IMR-90 (cell line): ENCODE data around the gene TSKS. TPM values are rescaled to one million over a fixed set of nuclear protein-coding genes. Genes with fewer than 3 reads are reported as not detected.

Experiments
- ATAC-seq: fragments of 200-7000 bp; cut with Tn5 transposase; 2 replicates; pipeline ENCODE4 v1.9.1; 2020; ENCODE audit warnings: low read depth, mild to moderate bottlenecking, moderate library complexity
- BruUV-seq: library from RNA; stranded (reverse); fragments of 400-500 nt; replicated peaks from 2 replicates; lab custom pipeline; 2021; lab: Mats Ljungman, UMichigan
- CTCF ChIA-PET: fragments of 300-600 bp; formaldehyde crosslinking; extraction: SDS; loops from one replicate; lab custom pipeline; 2021; ENCODE audit warnings: antibody characterized with exemption; lab: Yijun Ruan, JAX
- POLR2A ChIA-PET: fragments of 300-600 bp; sonication (Branson Sonifier 250); formaldehyde crosslinking; loops from one replicate; lab custom pipeline; 2022; ENCODE audit warnings: antibody characterized with exemption; ENCODE audit not compliant: unreplicated experiment; lab: Charles Lee
- DNase-seq: peaks from one replicate; pipeline ENCODE4 v3.0.0; 2013
- H2AFZ ChIP-seq: replicated peaks from 2 replicates; pipeline ENCODE3; 2013; ENCODE audit warnings: low read length, mild to moderate bottlenecking; ENCODE audit not compliant: poor library complexity
- H2AK5ac ChIP-seq: 2 replicates; pipeline ENCODE4 v1.6.1; 2013; ENCODE audit warnings: low read depth, low read length, inconsistent platforms
- H2AK9ac ChIP-seq: replicated peaks from 2 replicates; pipeline ENCODE3; 2013; ENCODE audit warnings: mild to moderate bottlenecking, low read depth, low read length, moderate library complexity; ENCODE audit not compliant: poor library complexity
- H2BK120ac ChIP-seq: 2 replicates; pipeline ENCODE4 v1.6.1; 2013; ENCODE audit warnings: low read depth, low read length, inconsistent platforms
- H2BK15ac ChIP-seq: 3 replicates; pipeline ENCODE4 v1.6.1; 2013; ENCODE audit warnings: low read depth, low read length, inconsistent platforms
- H2BK20ac ChIP-seq: 2 replicates; pipeline ENCODE4 v1.6.1; 2013; ENCODE audit warnings: low read depth, mild to moderate bottlenecking, inconsistent platforms, low read length, moderate library complexity
- H2BK5ac ChIP-seq: 2 replicates; pipeline ENCODE4 v1.6.1; 2013; ENCODE audit warnings: mild to moderate bottlenecking, low read depth, low read length, inconsistent platforms; ENCODE audit not compliant: poor library complexity, severe bottlenecking
- H3K14ac ChIP-seq: replicated peaks from 2 replicates; pipeline ENCODE4 v1.6.1; 2013; ENCODE audit warnings: low read depth, low read length, inconsistent platforms
- H3K18ac ChIP-seq: 2 replicates; pipeline ENCODE4 v1.6.1; 2013; ENCODE audit warnings: low read depth, low read length, control low read depth
- H3K23ac ChIP-seq: 2 replicates; pipeline ENCODE4 v1.6.1; 2013; ENCODE audit warnings: low read depth, low read length, inconsistent platforms
- H3K27ac ChIP-seq: 2 replicates; pipeline ENCODE4 v1.5.1; 2013; ENCODE audit warnings: mild to moderate bottlenecking, control low read depth, low read length; ENCODE audit not compliant: insufficient read depth
- H3K27me3 ChIP-seq: 2 replicates; pipeline ENCODE4 v1.6.1; 2013; ENCODE audit warnings: low read length; ENCODE audit not compliant: control insufficient read depth, insufficient read depth
- H3K36me3 ChIP-seq: 2 replicates; pipeline ENCODE4 v1.6.1; 2013; ENCODE audit warnings: low read length, mixed read lengths; ENCODE audit not compliant: control insufficient read depth, insufficient read depth
- H3K4ac ChIP-seq: 2 replicates; pipeline ENCODE4 v1.6.1; 2013; ENCODE audit warnings: low read depth, low read length, inconsistent platforms
- H3K4me1 ChIP-seq: 2 replicates; pipeline ENCODE4 v1.6.1; 2013; ENCODE audit warnings: low read length, mixed read lengths; ENCODE audit not compliant: control insufficient read depth, insufficient read depth
- H3K4me2 ChIP-seq: 2 replicates; pipeline ENCODE4 v1.6.1; 2013; ENCODE audit warnings: low read depth, mild to moderate bottlenecking, control low read depth, low read length, moderate library complexity
- H3K4me3 ChIP-seq: 2 replicates; pipeline ENCODE4 v1.5.1; 2013; ENCODE audit warnings: low read depth, mild to moderate bottlenecking, control low read depth, low read length, moderate library complexity; ENCODE audit not compliant: insufficient read depth
- H3K56ac ChIP-seq: 2 replicates; pipeline ENCODE4 v1.6.1; 2013; ENCODE audit warnings: low read length, inconsistent platforms; ENCODE audit not compliant: insufficient read depth; ENCODE audit errors: extremely low read depth
- H3K79me1 ChIP-seq, 2 experiments: 2 replicates each; pipeline ENCODE4 v1.6.1; 2013; ENCODE audit warnings: low read length in 2 of 2, inconsistent platforms in 1 of 2, low read depth in 1 of 2
- H3K9ac ChIP-seq: 2 replicates; pipeline ENCODE4 v1.6.1; 2013; ENCODE audit warnings: low read depth, low read length, control low read depth
- H3K9me1 ChIP-seq: 2 replicates; pipeline ENCODE4 v1.6.1; 2013; ENCODE audit warnings: low read length, inconsistent platforms; ENCODE audit not compliant: insufficient read depth
- H3K9me3 ChIP-seq: 2 replicates; pipeline ENCODE4 v1.6.1; 2013; ENCODE audit warnings: low read length; ENCODE audit not compliant: control insufficient read depth, insufficient read depth
- H4K20me1 ChIP-seq: 2 replicates; pipeline ENCODE4 v1.6.1; 2013; ENCODE audit warnings: low read length, inconsistent platforms; ENCODE audit not compliant: insufficient read depth
- H4K5ac ChIP-seq: 2 replicates; pipeline ENCODE4 v1.6.1; 2013; ENCODE audit warnings: mild to moderate bottlenecking, low read depth, low read length, control low read depth
- H4K8ac ChIP-seq, 2 experiments: 2 replicates each; pipeline ENCODE4 v1.6.1; 2013; ENCODE audit warnings: low read depth in 2 of 2, low read length in 2 of 2, control low read depth in 1 of 2, inconsistent platforms in 1 of 2
- H4K91ac ChIP-seq: 2 replicates; pipeline ENCODE4 v1.6.1; 2013; ENCODE audit warnings: low read depth, low read length, inconsistent platforms; ENCODE audit not compliant: insufficient read depth
- BHLHE40 ChIP-seq: fragments of 150-350 bp; IDR thresholded peaks from 2 replicates; pipeline ENCODE4 v1.6.1; 2016; ENCODE audit warnings: mild to moderate bottlenecking, low read depth, low read length
- CEBPB ChIP-seq: IDR thresholded peaks from 2 replicates; pipeline ENCODE4 v1.6.1; 2012; ENCODE audit warnings: low read depth, low read length, improper control_type of control experiment
- CHD1 ChIP-seq: IDR thresholded peaks from 2 replicates; pipeline ENCODE4 v1.6.1; 2012; ENCODE audit warnings: low read depth, low read length, improper control_type of control experiment
- ELK1 ChIP-seq: fragments of 150-350 bp; IDR thresholded peaks from 2 replicates; pipeline ENCODE4 v1.6.1; 2016; ENCODE audit warnings: low read depth, mild to moderate bottlenecking, low read length, moderate library complexity, borderline replicate concordance
- FOS ChIP-seq: fragments of 150-350 bp; IDR thresholded peaks from 2 replicates; pipeline ENCODE4 v1.6.1; 2016; ENCODE audit warnings: low read depth, low read length
- MAFK ChIP-seq: IDR thresholded peaks from 2 replicates; pipeline ENCODE4 v1.6.1; 2012; ENCODE audit warnings: low read depth, low read length, improper control_type of control experiment
- MAZ ChIP-seq: IDR thresholded peaks from 2 replicates; pipeline ENCODE4 v1.6.1; 2012; ENCODE audit warnings: low read depth, mild to moderate bottlenecking, low read length, improper control_type of control experiment, moderate library complexity, borderline replicate concordance
- MXI1 ChIP-seq: IDR thresholded peaks from 2 replicates; pipeline ENCODE4 v1.6.1; 2012; ENCODE audit warnings: low read depth, mild to moderate bottlenecking, low read length, moderate library complexity, borderline replicate concordance
- NFE2L2 ChIP-seq: fragments of 150-350 bp; IDR thresholded peaks from 2 replicates; pipeline ENCODE4 v1.6.1; 2016; ENCODE audit warnings: low read depth, mild to moderate bottlenecking, low read length
- POLR2A ChIP-seq: IDR thresholded peaks from 2 replicates; pipeline ENCODE4 v1.6.1; 2012; ENCODE audit warnings: mild to moderate bottlenecking, low read depth, low read length
- RAD21 ChIP-seq: IDR thresholded peaks from 2 replicates; pipeline ENCODE4 v1.6.1; 2012; ENCODE audit warnings: low read length, improper control_type of control experiment
- RCOR1 ChIP-seq: IDR thresholded peaks from 2 replicates; pipeline ENCODE4 v1.6.1; 2012; ENCODE audit warnings: mild to moderate bottlenecking, low read length, improper control_type of control experiment; ENCODE audit not compliant: insufficient replicate concordance
- RFX5 ChIP-seq: IDR thresholded peaks from 2 replicates; pipeline ENCODE4 v1.8.0; 2012; ENCODE audit warnings: low read depth, mild to moderate bottlenecking, low read length, moderate library complexity
- SMC3 ChIP-seq: fragments of 150-350 bp; IDR thresholded peaks from 2 replicates; pipeline ENCODE4 v1.6.1; 2016; ENCODE audit warnings: low read depth, mild to moderate bottlenecking, antibody characterized with exemption, low read length, moderate library complexity
- USF2 ChIP-seq: fragments of 150-350 bp; IDR thresholded peaks from 2 replicates; pipeline ENCODE4 v1.6.1; 2017; ENCODE audit warnings: mild to moderate bottlenecking, antibody characterized with exemption, low read length, low read depth
- WGBS, 2 experiments: methylation state at CpG; one replicate each; pipeline versions ENCODE4 v1.1.5 to v1.1.7; 2013; ENCODE audit warnings: missing lambda C conversion rate in 2 of 2; ENCODE audit not compliant: insufficient read length in 1 of 2; ENCODE audit errors: extremely low coverage in 2 of 2; 5-methylcytosine and 5-hydroxymethylcytosine counted together
- dilution Hi-C: fragments of 300-500 bp; cut with HindIII; formaldehyde crosslinking; loops from one replicate; pipeline ENCODE4 v1.14.3; 2018; ENCODE audit warnings: low sequenced_read_pairs; ENCODE audit not compliant: unreplicated experiment
- in situ Hi-C: fragments of 300-500 bp; cut with MboI; formaldehyde crosslinking; loops from 3 replicates; pipeline ENCODE4 v1.14.3; 2019; ENCODE audit warnings: low sequenced_read_pairs, inconsistent platforms, mixed read lengths
- intact Hi-C: fragments of 100-400 bp; cut with micrococcal nuclease; formaldehyde crosslinking; loops from 2 replicates; pipeline ENCODE4 v1.10.0; 2022
- polyA plus RNA-seq, 3 experiments: library from polyadenylated mRNA; depleted of rRNA; stranded (reverse); fragments of >200 nt; gene quantifications; 2 replicates each; pipeline ENCODE4 v1.2.3, GENCODE V29; 2012; ENCODE audit warnings: low replicate concordance in 1 of 3
- total RNA-seq: library from RNA; depleted of rRNA; stranded (reverse); fragments of >200 nt; gene quantifications from 2 replicates; pipeline ENCODE4 v1.2.3, GENCODE V29; 2012
- TF ChIP-seq, protein P1 (sequence below): conservative IDR thresholded peaks from 2 replicates; pipeline ENCODE4 v1.5.1; 2012; ENCODE audit warnings: mild to moderate bottlenecking, low read depth, low read length, improper control_type of control experiment

The TSKS gene
- total and polyA plus RNA-seq, 2 of the 4 experiments (the other 2 are of a cell fraction), result not detected

GRCh38 chr19:49700563-49700962, 62.5 kb downstream of the TSKS start:
- Histone ChIP-seq H3K9ac (no peak overlapping the region), H3K27me3 (no peaks in the 10 kb centered on the region), H4K91ac (no peak overlapping the region), H2BK5ac (no peak overlapping the region), H3K18ac (no peak overlapping the region), H2AFZ (no peak overlapping the region), H4K5ac (no peak overlapping the region), H2BK15ac (no peak overlapping the region), H3K4me1 (no peaks in the 10 kb centered on the region), H3K14ac (no peak overlapping the region), H3K4ac (no peak overlapping the region), H3K9me1 (0 out of 2 replicates have a peak, but pooled peaks cover 3% of the 10 kb centered on the region), H3K36me3 (peaks cover 28% of the 10 kb centered on the region), H3K23ac (no peak overlapping the region), H2BK20ac (no peak overlapping the region), H3K27ac (no peak overlapping the region), H3K4me2 (no peak overlapping the region), H3K56ac (no peak overlapping the region), H2BK120ac (no peak overlapping the region), H3K4me3 (no peak overlapping the region), H3K79me1 (no peaks in the 10 kb centered on the region), H3K9me3 (no peaks in the 10 kb centered on the region), H4K20me1 (no peaks in the 10 kb centered on the region), H2AK9ac (no peak overlapping the region), H2AK5ac (no peak overlapping the region), H4K8ac (no peak overlapping the region)
- ChIA-PET CTCF (no interaction called here), POLR2A (no interaction called here)
- BruUV-seq, result no TSS peak
- intact Hi-C loops (no loop called here), dilution Hi-C loops (no loop called here), in situ Hi-C loops (no loop called here)
- no peak for DNase-seq
- ATAC-seq, result no peak
- TF ChIP-seq RCOR1, result no peak
- TF ChIP-seq RFX5, result no peak
- no peak for TF ChIP-seq MXI1
- TF ChIP-seq FOS, result no peak
- no peak for TF ChIP-seq CHD1
- no peak for TF ChIP-seq RAD21
- no peak for TF ChIP-seq MAFK
- TF ChIP-seq USF2, result no peak
- TF ChIP-seq BHLHE40, result no peak
- no peak for TF ChIP-seq ELK1
- no peak for TF ChIP-seq CEBPB
- TF ChIP-seq, protein P1, sequence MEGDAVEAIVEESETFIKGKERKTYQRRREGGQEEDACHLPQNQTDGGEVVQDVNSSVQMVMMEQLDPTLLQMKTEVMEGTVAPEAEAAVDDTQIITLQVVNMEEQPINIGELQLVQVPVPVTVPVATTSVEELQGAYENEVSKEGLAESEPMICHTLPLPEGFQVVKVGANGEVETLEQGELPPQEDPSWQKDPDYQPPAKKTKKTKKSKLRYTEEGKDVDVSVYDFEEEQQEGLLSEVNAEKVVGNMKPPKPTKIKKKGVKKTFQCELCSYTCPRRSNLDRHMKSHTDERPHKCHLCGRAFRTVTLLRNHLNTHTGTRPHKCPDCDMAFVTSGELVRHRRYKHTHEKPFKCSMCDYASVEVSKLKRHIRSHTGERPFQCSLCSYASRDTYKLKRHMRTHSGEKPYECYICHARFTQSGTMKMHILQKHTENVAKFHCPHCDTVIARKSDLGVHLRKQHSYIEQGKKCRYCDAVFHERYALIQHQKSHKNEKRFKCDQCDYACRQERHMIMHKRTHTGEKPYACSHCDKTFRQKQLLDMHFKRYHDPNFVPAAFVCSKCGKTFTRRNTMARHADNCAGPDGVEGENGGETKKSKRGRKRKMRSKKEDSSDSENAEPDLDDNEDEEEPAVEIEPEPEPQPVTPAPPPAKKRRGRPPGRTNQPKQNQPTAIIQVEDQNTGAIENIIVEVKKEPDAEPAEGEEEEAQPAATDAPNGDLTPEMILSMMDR, result no peak
- no peak for TF ChIP-seq SMC3
- no peak for TF ChIP-seq POLR2A
- no peak for TF ChIP-seq MAZ
- no peak for TF ChIP-seq NFE2L2
- WGBS, 2 experiments, result 68% methylated on average over 4 of the region's 11 CpGs; no CpG with 5 or more reads in 1 of the 2 experiments
